ENCODE measurements around the gene CRISP1.
"Not testable (repeated sequence)": the region's sequence is repeated elsewhere in the genome, so short reads cannot be mapped to it uniquely, and the experiment has no call there.

CRISP1 gene

GRCh38 chr6:49866485-49866943 is at the start of gene CRISP1:
Gene CRISP1 (minus strand): TSS chr6:49866535. CDS start chr6:49857400, 9,135 bp downstream.
- no peak for DNase-seq

- DNase-seq: no peak
Observed at GRCh38 chr6:49915035-49915434, 48.7 kb upstream of the CRISP1 start.

- peak; percentile 62 to 81 for DNase-seq
Observed at GRCh38 chr6:49913636-49914375, 47.5 kb upstream of the CRISP1 start.

GRCh38 chr6:49912196-49912595 is 45.9 kb upstream of the CRISP1 start:
- no peak for DNase-seq

GRCh38 chr6:49911252-49911651 is 44.9 kb upstream of the CRISP1 start:
- no peak for DNase-seq

- no peak for DNase-seq
Observed at GRCh38 chr6:49909563-49909962, 43.2 kb upstream of the CRISP1 start.

GRCh38 chr6:49906526-49906925 is 40.2 kb upstream of the CRISP1 start:
- DNase-seq: no peak

GRCh38 chr6:49905296-49905695 is 39.0 kb upstream of the CRISP1 start:
- DNase-seq: no peak

GRCh38 chr6:49902856-49903255 is 36.5 kb upstream of the CRISP1 start:
- DNase-seq: no peak

- no peak for DNase-seq
Observed at GRCh38 chr6:49898904-49899566, 32.7 kb upstream of the CRISP1 start.

- DNase-seq: not testable (repeated sequence)
Observed at GRCh38 chr6:49895553-49895952, 29.2 kb upstream of the CRISP1 start.

GRCh38 chr6:49892280-49892679 is 25.9 kb upstream of the CRISP1 start:
- no peak for DNase-seq

- DNase-seq: no peak
Observed at GRCh38 chr6:49890988-49891387, 24.7 kb upstream of the CRISP1 start.

- no peak for DNase-seq
Observed at GRCh38 chr6:49888742-49889431, 22.6 kb upstream of the CRISP1 start.

GRCh38 chr6:49868951-49869529 is 2.7 kb upstream of the CRISP1 start:
- DNase-seq: no peak

- DNase-seq: no peak
Observed at GRCh38 chr6:49856282-49856681, 10.1 kb downstream of the CRISP1 start.

GRCh38 chr6:49855221-49855620 is 11.1 kb downstream of the CRISP1 start:
- DNase-seq: no peak

GRCh38 chr6:49852975-49853374 is 13.4 kb downstream of the CRISP1 start:
- DNase-seq: no peak

- peak in 1 of 2 experiments; percentile 29 for DNase-seq
Observed at GRCh38 chr6:49849213-49849907, 17.0 kb downstream of the CRISP1 start.

- no peak for DNase-seq
Observed at GRCh38 chr6:49847673-49848072, 18.7 kb downstream of the CRISP1 start.

GRCh38 chr6:49847014-49847413 is 19.3 kb downstream of the CRISP1 start:
- DNase-seq: no peak

GRCh38 chr6:49841424-49841823 is 24.9 kb downstream of the CRISP1 start:
- no peak for DNase-seq

GRCh38 chr6:49839957-49840356 is 26.4 kb downstream of the CRISP1 start:
- no peak for DNase-seq
